ENCODE data around the gene CELSR1. TPM values are rescaled to one million over a fixed set of nuclear protein-coding genes. Genes with fewer than 3 reads are reported as not detected.
A peak's percentile ranks its signal among the peaks of the same experiment; 100 is the strongest.

CELSR1 gene
- polyA plus RNA-seq, 12 donors, result 1.4 to 24.7 (median 5.0) TPM; not detected in 1

DNA sequence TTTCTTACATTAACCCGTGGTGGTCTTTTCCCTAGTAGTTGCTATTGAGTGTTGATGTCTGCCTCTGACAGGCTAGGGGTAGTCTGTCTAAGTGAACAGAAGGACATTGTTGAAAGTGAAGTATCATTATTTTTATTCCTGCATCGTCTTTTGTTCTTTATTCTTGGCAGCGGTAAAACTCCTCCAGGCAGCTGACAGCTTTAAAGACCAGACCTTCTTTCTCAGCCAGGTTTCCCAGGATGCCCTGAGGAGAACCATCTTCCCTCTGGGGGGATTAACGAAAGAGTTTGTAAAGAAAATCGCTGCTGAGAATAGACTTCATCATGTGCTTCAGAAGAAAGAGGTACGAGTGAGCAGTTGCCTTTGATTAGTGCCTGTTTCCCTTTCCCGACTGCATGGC is 187.3 kb downstream of the CELSR1 start:
- DNase-seq, result no peak

DNA sequence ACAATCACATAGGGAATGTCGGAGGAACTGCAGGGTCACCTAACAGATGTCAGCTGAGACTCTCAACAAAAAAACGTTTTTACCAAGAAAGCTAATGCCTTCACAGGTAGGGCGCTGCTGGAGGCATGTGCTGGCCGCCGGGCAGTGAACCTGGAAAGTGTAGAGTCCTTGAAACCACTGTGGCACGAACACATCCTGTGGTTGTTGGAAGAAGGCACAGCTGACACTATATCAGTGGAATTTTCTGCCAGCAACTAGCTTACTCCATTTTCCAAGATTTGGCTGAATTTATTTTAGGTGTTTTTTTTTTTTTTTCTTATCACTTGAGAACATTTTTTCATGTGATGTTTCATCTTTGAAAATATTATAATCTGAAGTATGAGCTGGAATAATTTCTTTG is 187.7 kb downstream of the CELSR1 start:
- no peak for DNase-seq

DNA sequence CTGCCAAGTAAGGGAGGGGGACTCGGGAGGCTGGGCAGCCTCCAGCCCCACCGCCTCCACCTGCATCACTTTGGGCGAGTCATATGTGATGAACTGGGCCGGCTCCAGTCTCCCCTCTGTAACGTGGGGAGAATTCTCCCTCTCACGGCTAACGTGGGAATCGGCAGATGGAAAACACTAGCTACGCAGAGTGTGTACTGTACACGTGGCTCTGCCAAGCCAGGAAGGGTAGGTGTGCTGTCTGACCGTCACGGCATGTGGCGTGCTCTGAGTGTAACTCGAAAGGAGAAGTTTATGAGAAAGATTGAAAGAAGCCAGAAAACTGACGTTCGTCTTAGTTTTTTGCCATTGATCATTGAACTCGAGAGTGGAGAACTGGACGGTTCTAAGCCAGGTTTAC is 188.2 kb downstream of the CELSR1 start:
- no peak for DNase-seq

DNA sequence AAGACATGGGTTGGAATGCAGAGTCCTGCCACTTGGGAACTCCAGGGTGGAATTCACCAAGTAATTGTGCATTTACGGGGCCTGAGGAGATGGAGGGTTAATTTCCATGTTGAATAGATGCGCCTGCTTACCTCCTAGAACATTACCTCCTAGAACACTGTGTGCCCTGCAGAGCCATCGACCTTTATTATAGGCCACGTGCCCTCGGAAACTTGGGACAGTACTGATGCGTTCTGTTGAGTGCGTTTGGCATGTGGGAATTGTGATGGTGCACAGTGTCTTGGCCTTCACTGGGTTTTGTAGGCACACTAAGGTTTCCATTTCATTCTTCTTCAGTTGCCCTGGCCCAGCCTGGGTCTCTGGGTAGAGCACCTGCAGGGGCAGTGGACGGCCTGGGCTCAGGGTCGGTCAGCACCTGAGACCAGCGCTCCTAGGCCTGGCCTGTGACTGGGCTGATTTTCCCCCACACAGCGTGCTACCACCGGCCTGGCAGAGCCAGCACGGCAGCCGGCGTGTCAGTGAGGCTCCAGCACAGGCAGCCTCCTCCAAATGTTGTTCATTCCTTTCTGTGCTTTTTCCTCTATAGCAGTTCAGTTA is 189.2 kb downstream of the CELSR1 start:
- no peak for DNase-seq

DNA sequence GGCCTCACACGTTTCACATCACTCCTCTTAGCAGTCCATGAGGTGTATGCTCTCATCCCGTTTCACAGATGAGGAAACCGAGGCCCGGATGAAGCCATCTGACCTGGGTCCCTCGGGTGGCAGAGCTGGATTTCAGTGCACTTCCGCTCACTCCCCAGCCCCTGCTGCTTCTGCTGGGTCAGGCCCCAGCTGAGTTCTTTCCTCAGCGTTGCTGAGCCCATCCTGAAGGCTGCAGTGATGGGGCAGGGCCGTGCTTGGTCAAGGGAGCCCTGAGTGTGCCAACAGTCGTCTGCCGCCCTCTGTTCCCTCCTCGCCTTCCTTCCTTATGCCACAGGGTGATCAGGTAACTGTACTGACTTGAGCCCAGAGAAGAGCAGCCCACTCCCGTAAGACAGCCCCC is 189.8 kb downstream of the CELSR1 start:
- DNase-seq, result no peak

DNA sequence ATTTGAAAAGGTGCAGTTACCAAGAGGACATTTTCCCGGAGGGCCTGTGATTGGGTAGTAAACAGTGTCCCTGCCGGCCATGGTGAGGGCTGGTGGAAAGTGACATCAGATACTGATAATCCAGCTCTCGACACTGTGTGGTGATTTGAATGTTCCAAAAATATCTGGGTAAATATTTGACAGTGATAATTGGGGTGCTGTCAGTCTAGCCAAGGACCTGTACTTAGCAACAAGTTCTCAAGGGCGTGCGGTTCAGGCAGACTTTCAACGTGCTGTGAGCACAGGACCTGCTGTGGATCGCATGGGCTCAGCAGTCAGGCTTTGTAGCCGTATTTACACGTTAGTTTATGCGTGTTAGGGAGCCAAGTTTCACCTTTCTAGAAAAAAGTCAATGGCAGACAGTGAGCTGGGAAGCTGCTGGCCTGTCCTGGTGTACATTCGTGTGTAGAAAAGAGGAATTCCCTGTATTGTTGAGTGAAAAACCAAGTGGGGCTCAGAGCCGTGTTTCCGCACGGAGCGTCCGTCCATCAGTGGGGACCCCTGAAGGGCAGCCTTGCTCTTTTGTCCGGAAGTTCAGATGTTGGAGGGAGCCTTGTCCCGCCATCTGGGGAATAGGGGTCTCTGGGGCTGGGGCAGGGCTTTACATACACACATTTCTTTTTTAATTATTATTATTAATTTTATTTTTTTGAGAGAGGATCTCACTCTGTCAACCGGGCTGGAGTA is 190.6 kb downstream of the CELSR1 start:
- DNase-seq, result no peak

DNA sequence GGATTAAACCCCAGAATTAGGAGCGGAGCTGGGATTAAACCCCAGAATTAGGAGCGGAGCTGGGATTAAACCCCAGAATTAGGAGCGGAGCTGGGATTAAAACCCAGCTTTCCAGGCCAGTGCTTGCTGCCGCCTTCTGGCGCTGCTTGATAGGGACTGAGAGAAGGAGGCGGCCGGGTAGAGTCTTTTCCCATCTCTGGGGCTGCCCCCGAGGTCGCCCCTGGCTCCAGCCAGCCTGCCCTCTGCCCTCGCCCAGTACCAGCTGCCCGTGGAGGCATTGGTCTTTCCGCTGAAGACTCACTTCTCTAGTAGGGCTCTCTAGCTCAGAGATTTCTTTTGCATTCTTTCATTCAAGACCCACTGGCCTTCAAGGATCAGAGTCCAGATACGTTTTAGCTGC is 196.7 kb downstream of the CELSR1 start:
- DNase-seq, result no peak

DNA sequence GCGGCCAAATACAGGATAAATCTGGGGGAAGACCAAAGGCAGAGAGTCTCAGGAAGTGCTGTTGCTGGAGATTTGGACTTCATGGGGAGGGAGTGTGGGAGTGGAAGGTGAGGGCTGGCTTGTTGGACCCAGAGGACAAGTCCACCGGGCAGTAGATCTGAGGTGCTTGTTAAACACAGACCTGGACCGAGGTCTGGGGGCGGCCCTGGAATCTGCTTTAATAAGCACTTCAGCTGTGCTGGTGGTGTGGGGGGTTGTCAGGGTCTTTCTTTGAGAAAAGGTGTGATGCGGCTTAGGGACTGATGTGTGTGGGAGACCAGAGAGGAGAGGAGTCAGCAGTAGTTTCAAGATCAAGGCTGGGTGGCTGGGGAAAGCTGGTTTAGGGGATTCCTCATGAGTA is 197.5 kb downstream of the CELSR1 start:
- DNase-seq, result no peak

DNA sequence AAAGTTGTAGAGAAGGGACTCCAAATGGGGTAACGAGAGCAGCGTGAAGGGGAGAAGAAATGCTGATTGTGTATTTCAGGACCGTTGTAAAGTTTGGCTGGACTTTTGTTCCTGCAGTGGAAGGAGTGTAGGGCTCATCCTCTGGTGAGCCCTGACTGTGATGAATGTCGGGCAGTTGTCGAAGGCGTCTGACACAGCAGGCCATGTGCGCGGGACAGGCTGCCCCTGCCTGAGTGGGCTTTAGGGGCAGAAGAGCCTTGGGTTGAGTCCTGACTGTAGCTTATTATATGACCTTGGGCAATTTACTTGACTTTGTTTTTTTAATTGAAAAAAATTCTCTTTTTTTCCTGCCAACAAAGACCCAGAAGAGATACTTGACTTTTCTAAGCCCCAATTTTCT is 198.8 kb downstream of the CELSR1 start:
- no peak for DNase-seq

DNA sequence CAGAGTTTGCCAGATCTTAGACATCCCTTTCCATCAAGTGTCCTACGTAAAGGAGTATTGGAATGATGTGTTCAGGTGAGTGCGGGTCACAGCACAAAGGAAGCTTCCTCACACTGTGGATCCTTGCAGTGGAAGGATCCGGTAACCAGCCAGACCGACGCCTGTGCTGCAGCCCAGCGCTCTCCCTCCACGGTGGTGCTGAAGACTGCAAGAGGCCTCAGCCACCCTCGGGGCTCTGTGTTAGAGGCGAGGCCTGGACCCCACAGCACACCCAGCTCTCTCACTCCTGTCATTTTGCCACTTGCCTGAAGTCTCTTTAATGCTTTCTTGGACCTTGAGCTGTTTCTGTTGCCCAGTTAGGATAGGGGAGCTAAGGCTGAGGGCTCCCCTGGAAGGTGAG is 199.6 kb downstream of the CELSR1 start:
- no peak for DNase-seq

DNA sequence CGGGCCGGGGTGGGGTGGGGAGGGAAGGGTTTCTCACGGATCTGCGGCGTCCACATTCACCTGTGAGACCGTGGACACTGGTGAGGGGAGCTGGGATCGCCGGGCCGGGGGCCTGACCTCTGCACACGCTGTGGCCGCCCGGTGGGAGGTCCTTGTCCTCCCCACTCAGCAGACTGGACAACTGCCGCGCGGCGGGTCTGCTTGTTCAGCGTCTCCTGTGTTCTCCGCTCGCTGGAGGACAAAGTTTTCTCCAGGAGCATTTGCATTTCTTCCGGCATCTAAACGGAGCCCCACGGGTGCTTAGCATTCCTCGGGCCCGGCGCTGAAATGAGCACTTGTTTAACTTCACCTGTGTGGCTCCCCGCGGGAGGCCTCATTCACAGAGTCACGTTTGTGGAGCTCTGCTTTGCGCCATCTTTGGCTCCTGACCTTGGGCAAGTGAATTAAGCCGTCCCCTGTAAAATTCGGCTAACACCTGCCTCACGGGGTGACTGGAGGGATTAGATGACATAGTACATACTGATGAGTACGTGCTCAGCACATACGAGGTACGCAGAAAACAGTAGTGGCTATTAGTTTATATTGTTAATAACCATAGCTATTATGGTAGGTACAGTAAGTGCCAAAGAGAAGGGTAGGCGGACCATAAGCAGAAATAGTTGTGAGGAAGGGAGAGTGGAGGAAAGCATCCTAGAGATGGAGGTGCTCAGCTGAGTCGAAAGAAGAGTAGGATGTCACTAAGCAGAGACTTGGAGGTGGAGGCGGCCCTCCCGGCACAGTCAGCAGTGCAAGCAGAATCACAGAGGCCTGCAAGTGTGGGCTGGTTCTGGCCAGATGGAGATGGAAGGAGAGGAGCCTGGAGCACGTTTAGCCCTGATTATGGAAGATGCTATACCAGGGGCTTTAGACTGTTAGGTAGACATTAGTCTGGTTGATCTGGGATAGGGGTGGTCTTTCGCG is 201.0 kb downstream of the CELSR1 start:
- DNase-seq, result no peak

DNA sequence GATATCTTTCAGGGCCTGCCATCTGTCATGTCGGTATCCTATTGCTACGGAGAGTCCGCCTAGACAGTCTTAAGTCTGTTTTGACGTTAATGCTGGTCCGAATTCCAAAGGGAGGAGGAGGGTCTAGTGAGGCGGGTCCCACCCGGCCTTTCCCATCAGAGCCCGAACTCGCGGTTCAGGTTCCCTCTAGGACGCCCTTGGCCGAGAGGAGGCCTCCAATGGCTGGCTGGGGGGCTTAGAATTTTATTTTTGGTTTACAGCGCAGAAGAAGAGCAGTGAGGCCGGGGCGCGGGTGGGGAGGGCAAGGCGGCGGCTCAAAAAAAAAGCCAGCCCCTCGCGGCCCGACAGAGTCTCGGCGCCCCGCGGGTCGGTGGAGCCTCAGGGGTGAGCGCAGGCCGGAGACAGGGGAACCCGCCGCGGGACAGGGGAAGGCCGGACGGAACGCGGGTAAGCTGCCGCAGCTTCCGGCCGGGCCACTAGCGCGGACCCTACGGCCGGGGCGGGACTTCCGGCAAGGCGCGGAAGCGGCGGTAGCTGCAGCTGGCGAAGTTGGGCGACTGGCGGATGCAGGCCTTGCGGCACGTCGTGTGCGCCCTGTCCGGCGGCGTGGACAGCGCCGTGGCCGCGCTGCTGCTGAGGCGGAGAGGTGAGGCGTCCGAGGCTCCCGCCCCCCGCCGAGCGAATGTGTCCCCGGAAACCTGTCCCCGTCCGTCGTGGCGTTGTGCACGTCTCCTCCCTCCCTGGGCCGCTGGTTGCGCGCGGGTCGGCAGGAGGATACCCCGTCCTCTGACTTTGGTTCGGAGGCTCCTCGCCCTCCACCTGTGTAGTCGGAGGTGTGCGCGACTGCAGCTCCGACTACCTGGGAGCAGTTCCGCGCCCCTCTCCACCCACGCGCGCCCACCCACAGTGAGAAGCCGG is 202.0 kb downstream of the CELSR1 start, which contains the start of gene TRMU:
Gene TRMU (plus strand): TSS at position 514 of the 918 bp plus-strand sequence. CDS start 51 bp downstream, at position 565.
- DNase-seq, result peak; percentile 84

DNA sequence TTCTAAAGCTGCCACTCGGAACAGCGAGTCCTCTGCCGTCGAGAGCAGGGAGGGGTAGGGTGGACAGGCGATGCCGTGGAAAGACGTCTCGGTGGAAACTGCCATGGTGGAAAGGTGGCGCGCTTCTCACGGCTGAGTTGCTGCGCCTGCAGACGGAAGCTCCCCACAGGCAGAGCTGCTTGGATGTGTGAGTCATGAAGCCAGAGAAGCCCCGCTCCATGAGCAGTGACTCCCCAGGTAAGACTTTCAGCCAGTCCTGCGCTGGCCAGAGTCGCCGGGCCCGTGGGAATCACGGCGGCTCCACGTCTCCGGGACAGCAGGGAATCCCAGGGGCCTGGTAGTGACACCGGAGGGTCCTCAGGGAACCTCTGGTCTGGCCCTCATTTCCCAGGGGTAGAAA is 205.9 kb downstream of the CELSR1 start:
- DNase-seq, result no peak

DNA sequence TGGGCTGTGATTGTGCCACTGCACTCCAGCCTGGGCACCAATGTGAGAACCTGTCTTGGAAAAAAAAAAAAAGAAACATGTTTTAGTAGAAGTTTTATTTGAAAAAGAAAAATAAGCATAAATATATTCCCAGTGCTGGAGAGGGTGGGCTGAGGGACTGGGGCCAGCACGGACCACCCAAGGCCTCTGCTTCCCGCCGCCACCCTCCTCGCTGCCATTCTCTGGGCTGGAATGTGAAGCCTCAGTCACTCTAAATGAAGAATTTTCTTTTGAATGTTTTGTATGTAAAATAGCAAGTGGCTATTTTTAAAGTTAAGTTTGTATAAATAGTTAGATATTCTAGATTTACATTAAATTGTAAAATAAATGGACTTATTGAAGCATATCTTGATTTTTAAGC is 207.0 kb downstream of the CELSR1 start:
- DNase-seq, result no peak

DNA sequence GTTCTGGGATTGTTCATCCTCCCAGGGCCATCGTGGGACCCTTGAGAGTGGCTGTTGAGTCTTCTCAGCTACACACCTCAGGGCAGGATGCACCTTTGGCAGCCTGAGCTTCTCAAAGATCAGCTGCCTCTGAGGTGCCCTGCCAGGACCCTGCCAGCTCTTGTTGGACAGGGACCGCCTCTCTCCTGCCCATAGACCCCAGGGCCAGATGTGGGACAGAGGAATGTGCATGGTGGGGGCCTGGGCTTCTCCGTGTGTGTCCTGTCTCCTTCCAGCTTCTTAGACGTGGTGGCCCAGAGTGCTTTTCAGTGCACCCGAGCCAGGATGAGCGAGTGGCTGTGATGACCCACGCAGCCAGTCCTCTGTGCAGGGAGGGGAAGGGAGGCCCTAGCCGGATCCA is 207.8 kb downstream of the CELSR1 start:
- DNase-seq, result no peak

DNA sequence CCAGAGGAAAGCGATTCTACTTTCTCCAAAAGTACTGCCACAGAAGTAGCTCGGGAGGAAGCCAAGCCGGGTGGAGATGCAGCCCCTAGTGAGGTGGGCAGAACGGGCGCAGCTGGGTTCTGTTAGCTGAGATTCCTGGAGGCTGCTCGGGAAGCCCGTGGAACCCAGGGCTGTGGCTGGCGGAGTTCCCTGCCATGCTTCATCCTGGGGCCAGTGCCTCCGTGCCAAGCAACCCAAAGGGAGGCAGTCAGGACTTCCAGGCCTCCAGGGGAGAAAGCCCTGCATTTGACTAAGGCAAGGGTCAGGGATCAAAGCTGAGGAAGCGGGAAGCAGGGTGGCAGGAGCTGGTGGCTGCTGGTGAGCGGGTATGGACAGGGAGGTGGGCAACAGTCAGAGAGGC is 208.6 kb downstream of the CELSR1 start:
- no peak for DNase-seq

DNA sequence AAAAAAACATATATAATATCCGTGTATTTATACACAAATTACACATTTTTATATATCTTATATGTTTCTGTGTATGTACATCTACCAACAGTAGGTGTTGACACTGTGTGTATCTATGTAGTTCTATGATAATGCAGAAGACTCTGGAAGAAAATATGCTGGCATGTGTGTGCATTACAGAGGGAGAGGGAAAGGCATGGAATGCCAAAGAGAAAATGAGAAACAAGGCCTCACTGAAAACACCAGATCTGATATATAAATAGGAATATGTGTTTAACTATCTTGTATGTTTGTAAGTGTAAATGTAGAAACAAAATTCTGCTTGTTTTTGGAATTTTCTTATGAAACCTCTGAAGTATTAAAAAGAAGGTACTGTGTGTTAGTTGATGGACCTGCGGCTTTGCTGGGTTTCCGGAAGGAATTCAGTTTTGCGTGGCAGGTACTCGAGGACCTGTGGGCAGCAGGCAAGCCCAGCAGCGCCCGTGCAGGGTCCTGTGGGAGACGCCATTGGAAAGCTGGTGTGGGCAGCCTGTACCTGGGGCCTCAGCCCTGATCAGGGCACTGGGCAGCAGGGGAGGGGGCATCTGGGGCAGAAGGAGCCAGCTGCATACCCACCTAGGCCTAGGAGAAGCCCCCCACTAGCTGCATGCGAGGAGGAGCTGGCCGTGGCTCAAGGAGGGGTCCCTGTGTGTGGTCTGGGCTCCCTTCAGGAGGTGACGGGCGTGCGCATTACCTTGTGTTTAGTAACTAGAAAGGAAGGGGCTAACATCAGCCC is 209.5 kb downstream of the CELSR1 start:
- no peak for DNase-seq

DNA sequence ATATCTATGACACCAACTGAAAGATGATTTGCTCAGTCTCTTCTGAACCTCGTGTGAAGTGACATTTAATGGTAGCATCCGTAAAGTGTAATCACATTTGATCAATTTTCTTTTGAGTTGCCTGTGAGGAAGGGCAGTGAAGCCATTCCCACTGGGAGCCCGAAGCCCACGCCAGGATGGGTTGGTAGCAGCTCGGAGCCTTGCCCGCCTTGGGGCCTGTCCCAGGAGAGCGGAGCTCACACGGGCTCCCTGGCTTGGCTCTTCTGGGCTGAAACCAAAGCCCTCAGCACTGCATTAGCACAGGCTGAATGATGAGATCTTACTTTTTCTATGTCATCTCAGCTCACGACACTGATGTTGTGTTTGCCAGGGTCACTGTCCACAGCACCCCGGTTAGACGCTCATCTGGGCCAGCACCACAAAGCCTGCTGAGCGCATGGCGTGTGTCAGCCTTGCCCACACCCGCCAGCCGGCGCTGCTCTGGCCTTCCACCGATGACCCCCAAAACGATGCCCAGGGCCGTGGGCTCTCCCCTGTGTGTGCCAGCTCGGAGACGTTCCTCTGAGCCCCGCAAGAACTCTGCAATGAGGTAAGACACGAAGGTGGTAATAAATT is 211.2 kb downstream of the CELSR1 start:
- no peak for DNase-seq

DNA sequence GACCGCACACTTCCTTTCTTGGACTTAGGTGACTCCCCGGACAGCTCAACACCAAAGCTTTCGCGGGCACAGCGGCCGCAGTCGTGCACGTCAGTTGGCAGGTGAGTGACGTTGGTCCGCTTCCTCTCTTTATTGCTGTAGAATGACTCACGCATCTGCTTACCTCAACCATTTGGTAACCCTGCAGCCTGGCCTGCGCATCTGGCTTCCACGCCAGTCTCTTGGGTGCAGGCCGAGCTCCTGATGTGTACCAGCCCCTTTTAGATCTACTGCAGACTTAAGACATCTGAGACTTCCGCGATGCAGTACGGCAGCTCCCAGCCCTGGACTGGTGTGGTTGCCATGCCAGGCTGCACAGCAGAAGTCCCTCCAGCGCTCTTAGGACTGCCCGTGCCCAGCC is 214.3 kb downstream of the CELSR1 start:
- no peak for DNase-seq

DNA sequence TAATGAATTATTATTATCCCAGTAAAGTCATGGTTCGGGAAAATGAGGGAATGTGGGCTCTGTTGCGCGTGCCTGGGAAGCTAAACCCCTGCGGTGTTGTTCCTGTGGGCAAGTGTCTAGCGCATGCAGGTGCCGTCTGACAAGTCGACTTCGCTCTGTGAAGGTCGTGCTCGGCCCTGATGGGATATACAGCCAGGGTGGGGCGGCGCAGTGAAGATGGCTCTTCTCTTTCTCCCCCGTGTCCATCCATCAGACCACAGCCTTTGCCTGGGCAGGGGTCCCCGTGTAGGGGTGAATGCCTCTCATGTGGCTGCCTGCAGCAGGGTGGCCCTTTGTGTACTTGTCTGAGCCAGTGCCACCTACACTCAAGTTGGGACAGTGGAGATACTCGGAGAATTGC is 214.7 kb downstream of the CELSR1 start:
- no peak for DNase-seq
